A549 (cell line): ENCODE measurements around the gene CATSPERZ. TPM values are rescaled to one million over a fixed set of nuclear protein-coding genes. Genes with fewer than 3 reads are reported as not detected.

Experiments
- ATAC-seq, 2 experiments: fragments of 200-7000 bp in 1 of 2; fragments of >200 bp in 1 of 2; cut with Nextera tagmentation in 1 of 2; cut with Tn5 transposase in 1 of 2; 3 replicates each; pipeline versions ENCODE4 v1.8.0 to v1.9.1; 2018 to 2020; ENCODE audit warnings: mild to moderate bottlenecking in 1 of 2, moderate library complexity in 1 of 2
- CTCF ChIA-PET: fragments of 300-600 bp; sonication (Branson Sonifier 250); formaldehyde crosslinking; extraction: SDS; loops from one replicate; lab custom pipeline; 2021; ENCODE audit warnings: antibody characterized with exemption, inconsistent platforms; lab: Yijun Ruan, JAX
- POLR2A ChIA-PET: fragments of 350-600 bp; formaldehyde crosslinking; extraction: SDS; loops from one replicate; lab custom pipeline; 2021; ENCODE audit warnings: antibody characterized with exemption, inconsistent platforms; lab: Yijun Ruan, JAX
- DNase-seq, 2 experiments: peaks; one replicate each; pipeline versions ENCODE4 v3.0.0 to v3.0.0-alpha.2; 2011 to 2016; ENCODE audit warnings: low read depth in 1 of 2, low spot score in 1 of 2
- FAIRE-seq: peaks from 2 replicates; lab custom pipeline; 2011; peaks lifted over from hg19 to GRCh38; lab: Jason Lieb, UNC
- H3K27ac ChIP-seq, 2 experiments: fragments of >200 bp; sonication (Bioruptor Twin); formaldehyde crosslinking; 3 replicates each; pipeline ENCODE4 v1.5.1; 2016 to 2017
- H3K4me1 ChIP-seq: fragments of >200 bp; sonication (Bioruptor Twin); formaldehyde crosslinking; 3 replicates; pipeline ENCODE4 v1.6.1; 2016
- H3K4me2 ChIP-seq: fragments of >200 bp; sonication (Bioruptor Twin); formaldehyde crosslinking; 3 replicates; pipeline ENCODE4 v1.6.1; 2016
- H3K4me3 ChIP-seq: fragments of >200 bp; sonication (Bioruptor Twin); formaldehyde crosslinking; 3 replicates; pipeline ENCODE4 v1.5.1; 2016
- H3K9me3 ChIP-seq: fragments of >200 bp; sonication (Bioruptor Twin); formaldehyde crosslinking; 3 replicates; pipeline ENCODE4 v1.6.1; 2016
- CBX2 ChIP-seq: fragments of 200-600 bp; sonication (generic); IDR thresholded peaks from 2 replicates; pipeline ENCODE4 v1.6.1; 2016; ENCODE audit warnings: low read depth, mild to moderate bottlenecking, borderline replicate concordance
- CBX8 ChIP-seq: fragments of 200-600 bp; sonication (generic); IDR thresholded peaks from 2 replicates; pipeline ENCODE4 v1.6.1; 2016
- CEBPB ChIP-seq, 2 experiments: fragments of >200 bp in 1 of 2; sonication (Bioruptor Twin) in 1 of 2; formaldehyde crosslinking in 1 of 2; IDR thresholded peaks; 2 replicates each; pipeline ENCODE4 v1.6.1; 2012 to 2016
- EP300 ChIP-seq, 2 experiments: fragments of >200 bp; sonication (Bioruptor Twin); formaldehyde crosslinking; IDR thresholded peaks; 2 replicates in 1 of 2; 3 replicates in 1 of 2; pipeline ENCODE4 v1.6.1; 2016 to 2017
- FOSL2 ChIP-seq, 2 experiments: fragments of 450-650 bp in 1 of 2; fragments of >200 bp in 1 of 2; sonication (Bioruptor Twin) in 1 of 2; formaldehyde crosslinking; IDR thresholded peaks; 2 replicates each; pipeline versions ENCODE4 v1.5.0 to v1.6.1; 2016 to 2020; ENCODE audit warnings: mild to moderate bottlenecking in 1 of 2, moderate library complexity in 1 of 2
- HOXB5 ChIP-seq: fragments of 250-450 bp; sonication (Bioruptor Pico); IDR thresholded peaks from 2 replicates; pipeline ENCODE4 v1.5.0; 2020; ENCODE audit warnings: mild to moderate bottlenecking, moderate library complexity
- JUNB ChIP-seq: fragments of >200 bp; sonication (Bioruptor Twin); formaldehyde crosslinking; IDR thresholded peaks from 2 replicates; pipeline ENCODE4 v1.6.1; 2016
- MYC ChIP-seq: IDR thresholded peaks from 2 replicates; pipeline ENCODE4 v1.6.1; 2012; ENCODE audit warnings: mild to moderate bottlenecking, inconsistent platforms, low read length, improper control_type of control experiment, borderline replicate concordance
- NR3C1 ChIP-seq: fragments of >200 bp; sonication (Bioruptor Twin); formaldehyde crosslinking; IDR thresholded peaks from 3 replicates; pipeline ENCODE4 v1.6.1; 2017
- PHF8 ChIP-seq: fragments of 200-600 bp; sonication (generic); IDR thresholded peaks from 2 replicates; pipeline ENCODE4 v1.6.1; 2016; ENCODE audit warnings: low read depth, mild to moderate bottlenecking, antibody characterized with exemption, moderate library complexity, borderline replicate concordance
- POLR2AphosphoS2 ChIP-seq: conservative IDR thresholded peaks from 2 replicates; pipeline ENCODE4 v1.6.1; 2012; ENCODE audit warnings: low read length, improper control_type of control experiment, inconsistent platforms
- RCOR1 ChIP-seq: fragments of 150-350 bp; IDR thresholded peaks from 2 replicates; pipeline ENCODE4 v1.6.1; 2014; ENCODE audit warnings: antibody characterized with exemption, low read length, low read depth
- TFCP2L1 ChIP-seq: fragments of 250-450 bp; sonication (Bioruptor Pico); IDR thresholded peaks from 2 replicates; pipeline ENCODE4 v1.5.0; 2021; ENCODE audit warnings: mild to moderate bottlenecking
- ZC3H11A ChIP-seq: fragments of 450-650 bp; IDR thresholded peaks from 2 replicates; pipeline ENCODE4 v1.6.1; 2014; ENCODE audit warnings: antibody characterized with exemption, mild to moderate bottlenecking
- ZFP36 ChIP-seq: fragments of 450-650 bp; IDR thresholded peaks from 2 replicates; pipeline ENCODE4 v1.6.1; 2014; ENCODE audit warnings: borderline replicate concordance; ENCODE audit not compliant: partially characterized antibody
- WGBS: methylation state at CpG from one replicate; pipeline ENCODE4 v1.1.6; 2017; ENCODE audit errors: missing lambda C conversion rate; 5-methylcytosine and 5-hydroxymethylcytosine counted together
- polyA plus RNA-seq, 4 experiments: library from polyadenylated mRNA; depleted of rRNA in 3 of 4; stranded (reverse); fragments of >200 nt; fragmentation: RNase III in 1 of 4; extraction: RNeasy Plus Mini Kit Qiagen cat#74134 plus additional on column Dnase treatment in 1 of 4; gene quantifications; 2 replicates in 3 of 4; 3 replicates in 1 of 4; pipeline ENCODE4 v1.2.3, GENCODE V29; 2011 to 2017
- TF ChIP-seq, protein P1 (sequence below): fragments of 200-600 bp; sonication (generic); IDR thresholded peaks from 2 replicates; pipeline ENCODE4 v1.6.1; 2016; ENCODE audit warnings: antibody characterized with exemption, mild to moderate bottlenecking, moderate library complexity
- TF ChIP-seq, protein P2 (sequence below): fragments of 450-650 bp; IDR thresholded peaks from 2 replicates; pipeline ENCODE4 v1.6.1; 2014; ENCODE audit warnings: antibody characterized with exemption
- TF ChIP-seq, protein P3 (sequence below): IDR thresholded peaks from 2 replicates; pipeline ENCODE4 v1.6.1; 2012; ENCODE audit warnings: low read depth, borderline replicate concordance
- TF ChIP-seq, protein P4 (sequence below): fragments of 250-450 bp; sonication (Bioruptor Pico); IDR thresholded peaks from 2 replicates; pipeline ENCODE4 v1.5.0; 2020; ENCODE audit warnings: low read depth, mild to moderate bottlenecking, moderate library complexity

Gene CATSPERZ
- polyA plus RNA-seq, 2 of the 4 experiments (the other 2 are of a cell fraction) = 1.9 to 3.4 TPM

DNA sequence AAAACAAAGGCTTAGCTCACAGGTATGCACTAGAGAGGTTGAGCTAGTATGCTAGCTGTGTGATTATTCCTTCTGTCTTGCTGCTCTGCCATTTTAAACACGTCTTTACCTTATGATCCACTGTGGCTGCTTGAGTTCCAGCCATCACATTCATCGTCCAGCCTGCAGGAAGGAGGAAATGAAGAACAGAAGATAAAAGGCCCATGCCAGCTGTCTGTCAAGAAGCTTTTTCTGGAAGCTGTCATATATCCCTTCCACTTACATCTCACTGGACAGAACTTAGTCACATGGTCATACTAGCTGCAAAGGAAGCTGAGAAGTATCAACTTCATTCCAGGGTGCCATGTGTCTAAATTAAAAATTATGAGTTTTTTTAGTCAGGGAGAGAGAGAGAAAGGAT lies 27.2 kb downstream of the CATSPERZ start (continued):
- TF ChIP-seq, protein P1, sequence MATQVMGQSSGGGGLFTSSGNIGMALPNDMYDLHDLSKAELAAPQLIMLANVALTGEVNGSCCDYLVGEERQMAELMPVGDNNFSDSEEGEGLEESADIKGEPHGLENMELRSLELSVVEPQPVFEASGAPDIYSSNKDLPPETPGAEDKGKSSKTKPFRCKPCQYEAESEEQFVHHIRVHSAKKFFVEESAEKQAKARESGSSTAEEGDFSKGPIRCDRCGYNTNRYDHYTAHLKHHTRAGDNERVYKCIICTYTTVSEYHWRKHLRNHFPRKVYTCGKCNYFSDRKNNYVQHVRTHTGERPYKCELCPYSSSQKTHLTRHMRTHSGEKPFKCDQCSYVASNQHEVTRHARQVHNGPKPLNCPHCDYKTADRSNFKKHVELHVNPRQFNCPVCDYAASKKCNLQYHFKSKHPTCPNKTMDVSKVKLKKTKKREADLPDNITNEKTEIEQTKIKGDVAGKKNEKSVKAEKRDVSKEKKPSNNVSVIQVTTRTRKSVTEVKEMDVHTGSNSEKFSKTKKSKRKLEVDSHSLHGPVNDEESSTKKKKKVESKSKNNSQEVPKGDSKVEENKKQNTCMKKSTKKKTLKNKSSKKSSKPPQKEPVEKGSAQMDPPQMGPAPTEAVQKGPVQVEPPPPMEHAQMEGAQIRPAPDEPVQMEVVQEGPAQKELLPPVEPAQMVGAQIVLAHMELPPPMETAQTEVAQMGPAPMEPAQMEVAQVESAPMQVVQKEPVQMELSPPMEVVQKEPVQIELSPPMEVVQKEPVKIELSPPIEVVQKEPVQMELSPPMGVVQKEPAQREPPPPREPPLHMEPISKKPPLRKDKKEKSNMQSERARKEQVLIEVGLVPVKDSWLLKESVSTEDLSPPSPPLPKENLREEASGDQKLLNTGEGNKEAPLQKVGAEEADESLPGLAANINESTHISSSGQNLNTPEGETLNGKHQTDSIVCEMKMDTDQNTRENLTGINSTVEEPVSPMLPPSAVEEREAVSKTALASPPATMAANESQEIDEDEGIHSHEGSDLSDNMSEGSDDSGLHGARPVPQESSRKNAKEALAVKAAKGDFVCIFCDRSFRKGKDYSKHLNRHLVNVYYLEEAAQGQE = no peak
- TF ChIP-seq, all 56 proteins: peak for 0

DNA sequence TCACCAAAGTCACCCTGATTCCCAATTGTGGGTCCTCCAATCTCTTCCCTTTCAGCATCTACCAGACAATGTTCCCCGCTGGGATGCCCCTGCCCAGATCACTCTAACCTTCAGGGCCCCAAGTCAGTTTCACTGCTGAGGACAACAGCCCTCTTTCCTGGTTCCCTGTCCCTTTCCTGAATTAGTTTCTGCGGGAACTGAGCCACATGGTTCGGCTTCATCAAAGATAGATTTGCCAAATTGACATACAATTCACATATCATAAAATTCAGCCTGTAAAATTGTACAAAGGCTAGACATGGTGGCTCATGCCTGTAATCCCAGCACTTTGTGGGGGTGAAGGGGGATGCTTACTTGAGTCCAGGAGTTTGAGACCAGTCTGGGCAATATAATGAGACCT lies 27.8 kb downstream of the CATSPERZ start:
- Histone ChIP-seq H3K4me3 (no peak overlapping the region), H3K9me3 (no peaks in the 10 kb centered on the region), H3K4me2 (no peak overlapping the region), H3K4me1 (peaks cover 20% of the 10 kb centered on the region), H3K27ac (no peak overlapping the region)
- no peak for FAIRE-seq
- no peak for DNase-seq
- TF ChIP-seq RCOR1 (no peak), JUNB (no peak), ZFP36 (no peak), MYC (no peak), CBX2 (no peak), HOXB5 (no peak), FOSL2 (IDR thresholded peaks at IDR 0.05) (no peak), FOSL2 (CRISPR knock-in tag; IDR thresholded peaks at IDR 0.05) (no peak), TFCP2L1 (no peak), NR3C1 (no peak), CEBPB (IDR thresholded peaks at IDR 0.05) (no peak), POLR2AphosphoS2 (no peak), ZC3H11A (no peak), PHF8 (no peak), EP300 (IDR thresholded peaks at IDR 0.05) (no peak), CBX8 (no peak)
- TF ChIP-seq, protein P2, sequence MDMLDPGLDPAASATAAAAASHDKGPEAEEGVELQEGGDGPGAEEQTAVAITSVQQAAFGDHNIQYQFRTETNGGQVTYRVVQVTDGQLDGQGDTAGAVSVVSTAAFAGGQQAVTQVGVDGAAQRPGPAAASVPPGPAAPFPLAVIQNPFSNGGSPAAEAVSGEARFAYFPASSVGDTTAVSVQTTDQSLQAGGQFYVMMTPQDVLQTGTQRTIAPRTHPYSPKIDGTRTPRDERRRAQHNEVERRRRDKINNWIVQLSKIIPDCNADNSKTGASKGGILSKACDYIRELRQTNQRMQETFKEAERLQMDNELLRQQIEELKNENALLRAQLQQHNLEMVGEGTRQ = no peak
- TF ChIP-seq, protein P3, sequence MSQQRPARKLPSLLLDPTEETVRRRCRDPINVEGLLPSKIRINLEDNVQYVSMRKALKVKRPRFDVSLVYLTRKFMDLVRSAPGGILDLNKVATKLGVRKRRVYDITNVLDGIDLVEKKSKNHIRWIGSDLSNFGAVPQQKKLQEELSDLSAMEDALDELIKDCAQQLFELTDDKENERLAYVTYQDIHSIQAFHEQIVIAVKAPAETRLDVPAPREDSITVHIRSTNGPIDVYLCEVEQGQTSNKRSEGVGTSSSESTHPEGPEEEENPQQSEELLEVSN = no peak
- ChIA-PET POLR2A (interaction anchor here (1.5 kb wide), 1 partner anchor 10 kb away, joined by 11 read pairs; the partner anchor contains the start of gene PRDX5), CTCF (interaction anchor here (6.9 to 33.9 kb wide), 3 partner anchors 18 to 25 kb away, joined by 55 to 996 read pairs (median 312); partner anchors contain the start of genes CATSPERZ, CCDC88B, ESRRA and PRDX5)
- no peak for ATAC-seq
- 91% methylated on average over 3 of the region's 3 CpGs for WGBS

DNA sequence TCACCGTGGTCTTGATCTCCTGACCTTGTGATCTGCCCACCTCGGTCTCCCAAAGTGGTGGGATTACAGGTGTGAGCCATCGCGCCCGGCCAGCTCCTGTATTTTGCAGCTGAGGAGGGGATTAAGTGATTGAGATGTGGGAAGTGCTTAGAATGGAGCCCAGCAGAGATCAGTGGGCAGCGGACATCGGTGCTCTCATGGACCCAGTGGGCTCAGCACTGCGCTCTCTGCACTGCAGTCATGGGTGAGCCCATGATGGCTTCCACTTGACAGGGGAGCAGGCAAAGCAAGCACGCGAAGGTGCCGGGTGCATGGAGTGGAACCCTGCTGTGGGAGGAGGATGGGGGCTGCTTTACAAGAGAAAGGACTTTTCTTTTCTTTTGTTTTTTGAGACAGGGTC lies 30.7 kb downstream of the CATSPERZ start:
- TF ChIP-seq NR3C1 (no peak), JUNB (no peak)
- TF ChIP-seq, protein P4, sequence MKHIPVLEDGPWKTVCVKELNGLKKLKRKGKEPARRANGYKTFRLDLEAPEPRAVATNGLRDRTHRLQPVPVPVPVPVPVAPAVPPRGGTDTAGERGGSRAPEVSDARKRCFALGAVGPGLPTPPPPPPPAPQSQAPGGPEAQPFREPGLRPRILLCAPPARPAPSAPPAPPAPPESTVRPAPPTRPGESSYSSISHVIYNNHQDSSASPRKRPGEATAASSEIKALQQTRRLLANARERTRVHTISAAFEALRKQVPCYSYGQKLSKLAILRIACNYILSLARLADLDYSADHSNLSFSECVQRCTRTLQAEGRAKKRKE (CRISPR knock-in tag) = no peak
- FAIRE-seq = no peak
- no peak for ATAC-seq
- Histone ChIP-seq H3K27ac (peak overlapping the region; percentile 85 to 91; a peak in 5 of 6 replicates), H3K4me1 (peaks cover 36% of the 10 kb centered on the region), H3K4me3 (no peak overlapping the region), H3K4me2 (peak overlapping the region; percentile 79; the same call in 2 of the 3 replicates), H3K9me3 (no peaks in the 10 kb centered on the region)
- DNase-seq = no peak
- ChIA-PET POLR2A (interaction anchor here (0.7 to 2.8 kb wide), 5 partner anchors 12 to 351 kb away, joined by 3 to 45 read pairs (median 5); partner anchors contain the start of genes PRDX5 and TRMT112), CTCF (interaction anchor here (0.7 to 33.9 kb wide), 9 partner anchors 8 to 287 kb away, joined by 3 to 996 read pairs (median 4); partner anchors contain the start of genes CATSPERZ, CCDC88B, ESRRA and PRDX5)
- 99% methylated on average over 11 of the region's 11 CpGs for WGBS
